GM10266 (cell line): ENCODE data around the gene PRRC2A.

ENCODE experiments used
- DNase-seq: peaks from one replicate; pipeline ENCODE4 v3.0.0; 2012; ENCODE audit errors: extremely low spot score
- CTCF ChIP-seq: IDR thresholded peaks from 2 replicates; pipeline ENCODE4 v1.5.1; 2012; ENCODE audit warnings: mild to moderate bottlenecking, low read depth; ENCODE audit not compliant: control insufficient read depth, insufficient read depth; ENCODE audit errors: missing control alignments

Gene PRRC2A

GRCh38 chr6:31642798-31643570 lies 22.5 kb downstream of the PRRC2A start:
- DNase-seq = no peak
- TF ChIP-seq CTCF = no peak

- TF ChIP-seq CTCF = no peak
- no peak for DNase-seq
Measured at GRCh38 chr6:31643818-31644454, 23.4 kb downstream of the PRRC2A start.

GRCh38 chr6:31645325-31645724 lies 24.8 kb downstream of the PRRC2A start:
- no peak for TF ChIP-seq CTCF
- no peak for DNase-seq

GRCh38 chr6:31651602-31652191 lies 31.2 kb downstream of the PRRC2A start:
- TF ChIP-seq CTCF = no peak
- peak; percentile 71 for DNase-seq

- peak; percentile 91 for DNase-seq
- no peak for TF ChIP-seq CTCF
Measured at GRCh38 chr6:31652925-31653724, 32.6 kb downstream of the PRRC2A start.

GRCh38 chr6:31654574-31655348 lies 34.2 kb downstream of the PRRC2A start:
- TF ChIP-seq CTCF = no peak
- DNase-seq = no peak
